NB4 (cell line): ENCODE results near the gene PGAP1.

Experiments
- DNase-seq: peaks from one replicate; pipeline ENCODE4 v3.0.0; 2010; ENCODE audit warnings: low read depth
- H3K4me3 ChIP-seq: one replicate; pipeline ENCODE4 v1.5.1; 2011; ENCODE audit warnings: mild to moderate bottlenecking, low read depth, low read length, moderate library complexity
- CTCF ChIP-seq: IDR thresholded peaks from one replicate; pipeline ENCODE4 v1.5.1; 2012; ENCODE audit warnings: low read depth, low read length
- MAX ChIP-seq: IDR thresholded peaks from 2 replicates; pipeline ENCODE4 v1.6.1; 2011; ENCODE audit warnings: low read depth, low read length
- MYC ChIP-seq: IDR thresholded peaks from 2 replicates; pipeline ENCODE4 v1.6.1; 2011; ENCODE audit warnings: low read depth, low read length
- POLR2A ChIP-seq: IDR thresholded peaks from 2 replicates; pipeline ENCODE4 v1.6.1; 2011; ENCODE audit warnings: mild to moderate bottlenecking; ENCODE audit not compliant: insufficient read length; ENCODE audit errors: extremely low read depth

PGAP1 gene

DNA sequence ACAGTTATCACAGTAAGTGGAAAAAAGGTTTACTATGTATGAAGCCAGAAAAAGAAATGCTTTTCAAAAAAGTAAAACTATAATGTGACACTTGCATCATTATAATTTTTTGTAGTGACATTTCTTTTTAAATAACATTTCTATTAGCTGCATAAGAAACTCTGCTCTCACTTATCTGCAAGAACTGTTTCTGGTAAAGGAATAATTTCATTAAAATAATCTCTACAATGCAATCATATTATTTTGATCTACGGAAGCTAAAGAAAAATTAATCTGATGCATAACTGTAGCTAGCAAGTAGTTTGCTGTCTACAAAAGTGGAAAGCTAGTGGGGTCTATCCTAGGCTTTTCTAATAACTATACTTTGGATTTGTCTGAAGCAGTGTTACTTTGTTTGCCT lies 50.1 kb downstream of the PGAP1 start:
- TF ChIP-seq MAX = no peak
- TF ChIP-seq MYC = no peak
- no peak for TF ChIP-seq CTCF
- TF ChIP-seq POLR2A = no peak
- no peak for DNase-seq
- no peak overlapping the region for H3K4me3 ChIP-seq

DNA sequence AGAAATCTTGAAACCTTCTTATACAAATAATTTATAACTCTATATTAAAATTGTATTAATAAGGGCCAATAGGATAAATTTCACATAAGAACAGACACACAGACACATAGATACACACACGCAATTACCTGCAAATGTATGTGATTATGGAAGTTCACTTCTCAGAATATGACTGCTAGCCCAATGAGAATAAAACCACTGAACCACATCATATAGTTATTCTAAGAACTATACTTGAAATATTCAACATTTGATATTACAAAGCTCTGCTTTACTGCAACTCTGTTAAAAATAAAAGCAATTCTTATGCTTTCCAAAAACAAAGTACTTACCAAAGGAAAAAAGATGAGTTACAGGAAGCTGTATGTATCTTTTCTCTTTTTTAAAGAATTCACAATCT lies 51.1 kb downstream of the PGAP1 start:
- DNase-seq = no peak
- H3K4me3 ChIP-seq = no peak overlapping the region
- TF ChIP-seq CTCF = no peak
- TF ChIP-seq MYC = no peak
- no peak for TF ChIP-seq POLR2A
- no peak for TF ChIP-seq MAX

DNA sequence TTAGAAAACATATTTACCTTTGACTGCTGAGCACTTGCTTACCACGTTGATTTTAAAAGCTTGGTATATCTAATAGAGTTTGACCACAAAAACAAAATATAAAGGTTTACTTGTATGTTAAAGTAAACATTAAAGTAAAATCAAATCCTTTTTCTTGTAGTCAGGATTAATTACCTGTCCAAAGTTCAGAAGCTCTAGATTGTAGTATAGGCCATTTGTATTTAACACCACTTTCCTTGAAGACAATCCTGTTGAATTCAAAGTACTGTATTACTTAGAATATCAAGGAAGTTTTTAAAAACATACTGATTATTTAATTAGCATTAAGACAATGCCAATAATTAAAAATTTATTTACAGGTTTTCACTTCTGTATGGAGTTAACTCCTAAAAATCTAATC lies 53.0 kb downstream of the PGAP1 start:
- no peak for DNase-seq
- no peak overlapping the region for H3K4me3 ChIP-seq
- TF ChIP-seq MAX = no peak
- no peak for TF ChIP-seq MYC
- no peak for TF ChIP-seq CTCF
- TF ChIP-seq POLR2A = no peak

DNA sequence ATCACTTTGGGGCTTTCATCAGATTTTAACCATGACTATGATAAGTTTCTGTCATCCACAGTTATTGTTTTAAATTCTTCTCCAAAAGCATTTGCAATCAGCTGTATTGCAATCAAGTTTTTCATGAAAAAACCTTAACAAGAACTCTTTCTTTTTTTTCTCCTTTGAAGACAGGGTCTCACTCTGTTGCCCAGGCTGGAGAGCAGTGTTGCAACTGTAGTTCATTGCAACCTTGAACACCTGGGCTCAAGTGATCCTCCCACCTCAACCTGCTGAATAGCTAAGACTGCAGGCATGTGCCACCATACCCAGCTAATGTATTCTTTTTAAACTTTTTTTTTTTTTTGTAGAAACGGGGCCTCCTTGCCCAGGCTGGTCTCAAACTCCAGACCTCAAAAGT lies 71.9 kb downstream of the PGAP1 start:
- no peak for DNase-seq
- H3K4me3 ChIP-seq = no peak overlapping the region
- TF ChIP-seq MYC (no peak), MAX (no peak), CTCF (no peak), POLR2A (no peak)

DNA sequence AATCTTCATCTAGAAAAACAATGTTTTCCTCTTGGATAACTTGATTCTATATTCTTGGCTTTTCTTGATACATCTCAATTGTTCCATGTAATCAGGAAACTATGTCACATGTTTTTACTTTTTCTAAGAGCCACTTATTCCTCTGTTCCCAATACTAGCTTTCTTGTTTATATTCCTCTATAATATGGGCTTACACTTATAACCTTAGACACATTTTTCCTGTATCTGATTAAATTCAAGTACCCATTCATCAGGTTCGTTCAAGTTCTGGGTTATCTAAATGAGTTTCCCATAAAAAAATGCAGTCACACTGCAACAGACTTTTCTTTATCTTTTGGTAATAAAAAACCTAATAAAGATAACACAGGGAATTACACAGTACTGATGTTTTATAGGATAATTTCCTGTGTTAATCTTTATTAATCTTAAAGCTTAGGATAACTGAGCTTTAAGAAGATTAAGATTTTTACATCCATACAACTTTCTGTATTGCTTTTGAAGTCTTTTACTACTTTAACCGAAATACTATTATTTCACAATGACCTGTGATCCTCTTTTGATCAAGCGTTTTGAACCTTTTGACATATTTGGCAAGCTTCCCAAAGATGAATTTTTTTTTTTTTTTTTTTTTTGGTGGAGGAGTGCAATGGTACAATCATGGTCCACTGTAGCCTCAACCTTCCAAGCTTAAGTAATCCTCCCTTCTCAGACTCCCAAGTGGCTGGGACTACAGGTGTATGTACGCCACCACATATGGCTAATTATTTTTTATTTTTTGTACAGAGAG lies 73.0 kb downstream of the PGAP1 start:
- no peak for DNase-seq
- TF ChIP-seq MYC = no peak
- no peak for TF ChIP-seq POLR2A
- H3K4me3 ChIP-seq = no peak overlapping the region

GRCh38 chr2:196851088-196851487 lies 75.4 kb downstream of the PGAP1 start:
- TF ChIP-seq POLR2A (no peak), CTCF (no peak), MYC (no peak), MAX (no peak)
- no peak for DNase-seq
- no peak overlapping the region for H3K4me3 ChIP-seq
